Brain microvascular endothelial cell (primary cell): Measurements from ENCODE around the gene TCF12.

ENCODE experiments used
- DNase-seq: peaks from one replicate; pipeline ENCODE4 v3.0.0-alpha.2; 2020
- H3K27ac ChIP-seq: fragments of 250-450 bp; sonication (Bioruptor Pico); 2 replicates; pipeline ENCODE4 v1.5.1; 2020; ENCODE audit warnings: mild to moderate bottlenecking, moderate library complexity
- H3K27me3 ChIP-seq: fragments of 250-450 bp; sonication (Bioruptor Pico); replicated peaks from 2 replicates; pipeline ENCODE4 v1.5.1; 2020; ENCODE audit warnings: mild to moderate bottlenecking
- H3K36me3 ChIP-seq: fragments of 250-450 bp; sonication (Bioruptor Pico); replicated peaks from 2 replicates; pipeline ENCODE4 v1.5.1; 2020; ENCODE audit warnings: mild to moderate bottlenecking
- H3K4me3 ChIP-seq: 2 replicates; pipeline ENCODE4 v1.5.1; 2011; ENCODE audit warnings: low read depth, mild to moderate bottlenecking, control low read depth, low read length, moderate library complexity
- CTCF ChIP-seq: IDR thresholded peaks from 2 replicates; pipeline ENCODE4 v1.5.1; 2011; ENCODE audit warnings: low read depth, mild to moderate bottlenecking, moderate library complexity, low read length, control low read depth, inconsistent platforms; ENCODE audit errors: missing control alignments
- in situ Hi-C: cut with HindIII; loops from 2 replicates; pipeline ENCODE4 v1.10.0; 2017; ENCODE audit warnings: low sequenced_read_pairs, low pct_ligation_motif_present

TCF12 gene

DNA sequence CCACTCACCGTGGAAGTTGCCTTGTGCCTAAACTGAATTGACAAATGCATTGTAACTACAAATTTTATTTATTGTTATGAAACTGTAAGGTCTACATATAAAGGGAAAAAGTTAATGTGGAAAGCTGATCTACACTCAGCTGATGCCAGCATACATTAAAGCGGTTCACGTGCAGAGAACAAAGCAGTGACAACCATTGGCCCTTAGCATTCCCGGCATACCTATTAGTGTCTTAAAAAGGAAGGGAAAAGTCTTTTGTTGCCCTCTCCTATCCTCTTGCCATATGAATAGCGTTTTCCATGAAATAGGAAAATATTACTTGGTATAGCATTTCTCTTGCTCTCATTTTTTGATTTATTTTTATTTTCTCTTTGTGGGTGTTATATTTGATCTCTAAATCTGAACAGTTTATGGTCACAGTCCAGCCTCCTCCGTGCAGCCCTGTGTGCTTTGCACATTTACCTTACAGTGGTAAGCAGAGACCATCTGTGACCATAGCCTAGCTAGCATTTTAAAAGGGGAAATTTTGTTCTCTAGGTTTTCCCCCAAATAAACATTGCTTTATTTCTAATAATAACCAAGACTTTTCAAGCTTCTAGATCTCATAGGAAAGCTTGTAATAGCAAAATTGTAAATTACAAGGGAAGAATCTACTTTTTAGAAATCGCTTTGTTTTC, 368.1 kb downstream of the TCF12 start:
- TF ChIP-seq CTCF = no peak
- Histone ChIP-seq H3K36me3 (peaks cover 17% of the 10 kb centered on the region), H3K4me3 (no peak overlapping the region), H3K27me3 (no peaks in the 10 kb centered on the region), H3K27ac (no peak overlapping the region)
- no peak for DNase-seq
- in situ Hi-C loops = no loop called here

DNA sequence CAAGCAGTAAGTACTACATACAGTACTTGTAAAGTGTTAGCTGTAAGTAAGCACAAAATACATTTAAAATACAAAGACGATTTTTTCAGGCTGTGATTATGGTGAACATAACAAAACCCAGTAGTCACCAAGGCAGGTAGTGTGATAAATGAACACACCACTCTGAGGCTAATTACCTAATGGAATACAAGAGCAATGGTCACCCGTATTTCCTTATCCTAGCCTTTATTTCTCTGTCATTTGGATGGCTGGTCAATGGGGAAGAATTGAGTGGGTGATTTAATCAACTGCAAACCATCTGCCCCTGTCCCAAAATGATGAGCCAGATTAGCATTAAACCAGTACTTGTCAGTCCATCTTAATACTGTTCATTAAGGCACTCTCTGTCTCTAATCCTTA, 368.7 kb downstream of the TCF12 start:
- no peak for TF ChIP-seq CTCF
- no peak overlapping the region for H3K27ac ChIP-seq

GRCh38 chr15:57288926-57289580, 370.6 kb downstream of the TCF12 start:
- in situ Hi-C loops = no loop called here
- DNase-seq = no peak
- Histone ChIP-seq H3K4me3 (no peak overlapping the region), H3K27ac (no peak overlapping the region), H3K36me3 (peaks cover 9% of the 10 kb centered on the region), H3K27me3 (no peaks in the 10 kb centered on the region)
- TF ChIP-seq CTCF = no peak

More for the DNA sequence above, 368.7 kb downstream of the TCF12 start:
- Histone ChIP-seq H3K27me3 (no peaks in the 10 kb centered on the region), H3K4me3 (no peak overlapping the region), H3K36me3 (peaks cover 17% of the 10 kb centered on the region)
- DNase-seq = no peak
- in situ Hi-C loops = no loop called here

GRCh38 chr15:57290187-57290586, 371.7 kb downstream of the TCF12 start:
- Histone ChIP-seq H3K4me3 (no peak overlapping the region), H3K36me3 (peaks cover 8% of the 10 kb centered on the region), H3K27ac (no peak overlapping the region), H3K27me3 (no peaks in the 10 kb centered on the region)
- no peak for TF ChIP-seq CTCF
- DNase-seq = no peak
- in situ Hi-C loops = no loop called here

DNA sequence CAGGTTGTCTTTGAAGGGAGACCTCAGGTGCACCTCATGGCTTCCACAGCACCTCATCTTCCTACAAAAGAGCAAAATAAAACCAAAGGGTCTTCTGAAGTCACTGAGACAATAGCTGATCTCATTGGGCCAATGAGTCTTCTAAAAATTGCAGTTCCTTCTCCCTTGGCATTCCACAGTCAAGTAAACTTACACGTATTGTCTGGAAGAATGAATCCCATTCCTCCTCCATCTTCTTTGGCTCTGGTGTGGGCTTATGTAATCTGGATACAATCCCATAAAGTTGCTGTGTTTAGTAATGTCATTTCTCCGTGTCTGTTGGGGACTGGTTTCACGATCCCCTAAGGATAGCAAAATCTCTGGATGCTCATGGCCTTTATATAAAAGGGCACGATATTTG, 372.4 kb downstream of the TCF12 start:
- H3K36me3 ChIP-seq = peaks cover 8% of the 10 kb centered on the region
- no peak overlapping the region for H3K27ac ChIP-seq
- no peak overlapping the region for H3K4me3 ChIP-seq
- no peak for TF ChIP-seq CTCF
- in situ Hi-C loops = no loop called here
- no peaks in the 10 kb centered on the region for H3K27me3 ChIP-seq
- DNase-seq = no peak
